Renal pelvis (tissue), 4 donors: ENCODE results near the gene CAPSL. TPM values are rescaled to one million over a fixed set of nuclear protein-coding genes. Genes with fewer than 3 reads are reported as not detected.
"Not testable (repeated sequence)": the region's sequence is repeated elsewhere in the genome, so short reads cannot be mapped to it uniquely, and the experiment has no call there.

Source experiments
- DNase-seq: peaks from one replicate; pipeline ENCODE4 v3.0.0-alpha.2; 2013
- polyA plus RNA-seq, 3 donors: library from polyadenylated mRNA; unstranded; fragments of 120-200 nt; gene quantifications; one replicate each; pipeline ENCODE4 v1.2.1, GENCODE V29; 2013; ENCODE audit not compliant: insufficient read length in 3 of 3

CAPSL gene
- polyA plus RNA-seq, 3 donors = 4.2 to 6.9 (median 5.6) TPM

DNA sequence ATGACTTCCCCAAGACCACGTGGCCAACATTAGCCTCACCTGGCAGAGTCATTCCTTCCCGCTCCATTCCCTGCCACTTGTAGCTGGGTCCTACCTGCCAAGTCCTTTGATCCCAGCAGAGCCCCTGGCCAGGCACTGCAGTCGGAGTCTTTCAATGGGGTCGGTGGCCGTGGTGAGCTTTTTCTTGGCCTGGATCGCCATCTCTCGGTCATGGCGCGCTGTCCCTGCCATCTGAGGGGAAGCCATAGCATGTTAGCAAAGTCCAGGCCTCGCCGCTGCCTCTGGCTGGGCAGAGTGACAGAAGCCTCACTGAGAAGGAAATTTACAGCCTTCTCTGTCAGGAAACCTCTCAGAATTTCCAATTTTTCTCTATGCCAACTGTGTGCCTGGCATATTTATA, 17.5 kb downstream of the CAPSL start:
- DNase-seq = no peak

DNA sequence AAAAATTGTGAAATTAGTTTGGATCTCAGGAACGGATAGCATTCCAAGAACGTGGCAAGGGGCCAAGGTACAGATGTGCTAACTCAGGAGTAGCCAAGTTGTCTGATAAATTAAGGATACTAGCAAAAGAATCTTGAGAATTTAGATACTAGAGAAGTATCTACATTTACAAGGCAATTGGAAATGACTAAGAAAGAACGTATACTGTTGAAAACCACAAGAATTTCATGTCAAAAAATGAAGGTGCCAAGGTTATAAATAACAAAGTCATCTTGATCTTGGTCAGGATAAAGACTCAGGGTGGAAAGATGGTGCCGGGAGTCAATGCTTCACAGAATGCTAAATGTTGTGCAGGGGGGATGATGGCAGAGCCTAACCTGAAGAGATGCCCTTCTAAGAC, 19.2 kb downstream of the CAPSL start:
- DNase-seq = no peak

DNA sequence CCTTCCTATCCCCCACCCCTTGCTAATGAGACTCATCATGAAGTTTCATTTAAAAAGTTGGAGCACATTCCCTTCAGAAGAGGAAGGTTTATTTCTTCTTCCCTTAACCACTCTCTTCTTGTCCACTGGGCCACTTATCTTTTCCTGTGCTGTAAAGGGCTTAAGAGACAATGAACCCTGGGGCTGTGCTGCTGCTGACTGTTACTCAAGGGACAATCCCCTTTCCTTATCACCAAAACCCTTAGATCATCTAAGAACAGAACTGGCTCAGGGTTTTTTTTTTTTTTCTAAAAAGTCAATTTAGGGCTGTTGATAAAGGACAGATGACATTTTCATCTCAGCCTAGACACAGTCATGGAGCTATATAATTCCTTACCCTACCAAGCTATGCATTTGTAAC, 29.6 kb downstream of the CAPSL start:
- no peak for DNase-seq

DNA sequence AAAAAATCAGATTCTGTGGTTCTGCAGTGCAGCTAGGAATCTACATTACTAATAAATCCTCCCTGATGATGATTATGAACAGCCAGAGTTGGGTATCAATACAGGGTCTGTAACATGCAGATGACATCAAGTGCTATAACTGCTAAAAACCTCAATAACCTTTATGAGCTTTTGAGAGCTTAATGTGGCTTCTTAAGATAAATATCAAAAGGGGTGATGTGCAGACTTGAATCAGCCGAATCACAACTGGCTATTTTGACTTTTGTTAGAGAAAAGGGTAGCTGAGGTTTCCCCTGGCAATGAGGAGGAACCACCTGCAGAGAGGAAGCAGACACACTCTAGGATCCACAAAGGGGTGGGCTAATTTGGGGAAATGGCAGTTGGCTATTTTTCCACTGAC, 30.2 kb downstream of the CAPSL start:
- DNase-seq = no peak

DNA sequence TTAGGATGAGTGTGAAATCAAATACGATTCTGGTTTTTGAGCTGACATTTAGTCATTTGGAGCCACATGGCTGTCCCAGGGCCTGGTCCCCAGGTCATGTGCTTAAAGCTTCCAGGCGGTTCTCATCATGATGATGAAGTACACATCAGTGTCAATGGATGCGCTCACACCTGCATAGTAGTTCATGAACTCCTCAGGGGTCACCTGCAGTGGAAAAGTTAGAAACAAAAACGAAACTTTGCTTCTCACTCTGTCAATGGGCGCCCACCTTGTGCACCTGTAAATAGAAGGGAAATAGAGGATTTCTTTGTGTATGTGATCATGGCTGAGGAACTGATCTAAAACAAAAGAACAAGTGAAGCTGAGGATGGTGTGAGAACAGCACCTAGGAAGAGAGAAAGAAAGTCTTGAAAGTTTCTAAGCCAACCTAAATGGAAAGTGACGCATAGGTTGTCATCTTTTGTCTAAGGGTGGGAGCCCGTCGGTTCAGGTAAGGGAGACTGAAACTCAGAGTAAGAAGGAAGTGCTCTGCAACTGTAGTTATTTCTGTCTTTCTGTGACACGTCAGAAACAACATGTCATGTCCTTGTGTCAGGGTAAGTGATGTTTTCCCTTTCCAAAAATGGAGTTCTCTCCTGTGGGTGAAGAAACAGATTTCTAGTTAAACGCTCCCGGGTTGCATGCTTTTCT, 33.8 kb downstream of the CAPSL start:
- DNase-seq = no peak

DNA sequence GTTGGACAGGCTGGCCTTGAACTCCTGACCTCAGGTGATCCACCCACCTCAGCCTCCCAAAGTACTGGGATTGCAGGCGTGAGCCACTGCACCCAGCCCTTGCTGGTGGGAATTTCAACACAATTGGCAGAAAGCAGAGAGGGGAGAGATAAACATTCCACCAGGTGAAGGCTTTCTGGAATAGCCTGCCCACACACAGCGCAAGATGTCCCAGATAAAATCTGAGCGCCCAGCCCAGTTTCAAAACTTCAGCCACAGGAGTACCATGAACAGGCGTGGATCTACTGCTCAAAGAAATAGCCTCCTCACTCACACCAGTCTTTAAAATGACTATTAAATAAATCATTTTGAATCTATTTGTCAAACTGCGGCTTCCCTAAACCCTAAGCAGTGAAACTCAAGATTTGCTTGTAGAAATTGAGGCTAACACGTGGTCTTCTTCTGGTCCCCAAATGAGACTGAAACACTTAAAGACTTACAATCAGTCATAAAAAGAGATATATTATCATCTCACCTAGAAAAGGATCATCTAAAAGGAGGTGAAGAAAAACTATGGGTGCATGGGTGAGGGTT, 34.7 kb downstream of the CAPSL start:
- DNase-seq = no peak

DNA sequence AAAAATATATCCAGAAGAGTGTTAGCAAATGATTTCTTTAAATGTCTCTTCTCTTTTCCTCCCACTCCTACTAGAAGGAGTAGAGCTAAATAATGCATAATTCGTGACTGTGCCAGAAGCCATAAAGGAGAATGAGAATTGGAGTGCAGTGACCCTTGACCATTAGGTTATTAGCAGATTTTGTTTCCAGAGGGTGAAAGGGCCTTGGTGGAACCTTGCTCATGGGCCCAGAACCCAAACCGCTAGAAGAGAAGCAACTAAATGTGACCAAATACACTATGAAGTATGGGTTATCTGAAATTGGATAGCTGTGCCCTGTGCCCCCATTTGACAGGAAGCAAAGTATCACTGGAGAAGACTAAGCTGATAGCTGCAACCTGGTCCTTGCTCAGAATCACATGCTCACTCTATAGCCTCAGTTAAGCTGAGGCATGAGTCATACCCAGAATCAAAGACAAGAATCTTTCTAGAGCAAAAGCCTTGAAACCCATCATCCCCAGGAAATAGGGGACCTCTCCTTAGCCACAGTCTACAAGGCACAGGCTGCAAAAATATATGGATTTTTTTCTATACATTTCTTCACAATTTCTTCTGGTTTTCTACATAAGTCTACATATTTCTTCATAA, 36.3 kb downstream of the CAPSL start:
- DNase-seq = no peak

DNA sequence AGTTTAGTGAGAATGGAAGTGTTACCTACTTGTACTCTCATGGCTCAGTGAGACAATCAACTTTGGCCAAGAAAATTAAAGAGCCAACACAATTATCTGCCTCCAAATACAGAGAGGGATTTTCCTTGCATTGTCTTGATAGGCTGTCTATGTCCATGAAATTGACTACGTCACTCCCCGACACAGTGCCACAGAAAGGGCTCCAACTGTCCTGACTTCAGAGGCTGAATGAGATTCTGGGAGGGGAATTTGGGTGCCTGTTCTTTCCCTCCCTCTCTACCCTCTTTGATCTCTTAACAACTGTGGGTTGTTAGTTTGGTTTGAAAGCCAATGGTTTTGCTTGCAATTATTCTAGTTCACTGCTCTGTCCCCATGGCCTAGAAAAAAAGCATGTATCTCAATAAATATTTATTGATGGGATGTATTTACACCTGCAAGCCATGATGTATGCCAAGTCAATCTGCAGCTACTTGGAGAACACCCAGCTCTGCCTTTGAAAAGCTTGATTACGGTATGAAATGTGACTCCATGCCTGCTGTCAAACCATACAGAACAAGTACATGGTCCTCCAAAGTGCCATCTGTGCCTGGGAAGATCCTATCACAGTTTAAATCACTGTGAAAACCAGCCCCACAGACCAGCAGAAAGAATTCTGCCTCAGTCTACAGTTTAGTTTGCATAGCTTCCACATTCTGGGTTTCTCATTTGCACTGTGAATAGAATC, 37.3 kb downstream of the CAPSL start:
- DNase-seq = no peak

DNA sequence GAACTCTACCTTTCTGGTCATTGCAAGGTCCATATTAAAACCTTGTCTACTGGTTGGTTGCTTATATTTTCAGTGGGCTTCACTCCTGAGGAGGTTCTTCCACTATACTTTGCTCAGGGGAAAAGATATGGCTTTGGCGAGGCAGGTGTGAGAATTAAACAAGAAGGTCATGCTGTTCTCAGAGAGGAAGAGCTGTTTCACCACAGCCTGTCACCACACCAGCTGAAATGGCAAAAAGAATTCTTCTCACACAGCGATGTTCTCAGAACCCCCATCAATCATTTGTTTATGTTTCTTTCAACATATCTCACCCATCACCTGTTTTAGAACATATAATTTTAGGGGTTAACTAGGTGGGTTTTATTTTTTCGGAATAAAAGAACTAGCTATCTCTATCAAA, 38.6 kb downstream of the CAPSL start:
- DNase-seq = no peak

DNA sequence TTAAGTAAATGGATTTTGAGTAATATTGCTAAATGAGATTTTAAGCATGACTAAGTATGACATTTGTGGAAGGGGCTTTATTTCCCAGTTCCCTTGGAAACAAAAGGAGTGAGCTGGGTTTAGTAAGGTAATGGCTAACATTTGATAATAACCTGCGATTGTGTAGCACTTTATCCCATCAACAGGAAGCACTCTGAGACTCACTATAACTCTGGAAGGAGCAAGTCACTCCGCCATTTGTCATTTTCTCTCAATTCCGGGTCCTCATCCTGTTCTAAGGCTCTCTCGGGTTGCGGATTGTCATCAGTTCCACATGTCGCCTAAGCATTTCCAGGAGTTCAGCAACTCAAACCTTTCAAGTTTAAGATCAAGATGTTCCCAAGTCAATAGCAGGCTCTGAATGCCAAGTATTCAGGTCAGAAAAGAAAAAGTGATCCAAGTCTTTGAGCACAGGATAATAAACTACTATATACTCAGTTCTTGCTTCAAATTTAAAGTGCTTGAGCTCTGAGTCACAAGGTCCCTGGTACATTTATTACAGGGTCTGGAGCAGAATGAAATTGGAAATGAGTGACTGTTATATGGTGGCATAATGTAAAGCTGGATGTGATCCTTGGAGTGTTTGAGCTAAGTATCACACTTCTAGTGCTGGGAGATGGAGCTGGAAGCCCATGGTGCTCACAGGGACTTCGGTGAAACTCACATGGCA, 39.3 kb downstream of the CAPSL start:
- no peak for DNase-seq

DNA sequence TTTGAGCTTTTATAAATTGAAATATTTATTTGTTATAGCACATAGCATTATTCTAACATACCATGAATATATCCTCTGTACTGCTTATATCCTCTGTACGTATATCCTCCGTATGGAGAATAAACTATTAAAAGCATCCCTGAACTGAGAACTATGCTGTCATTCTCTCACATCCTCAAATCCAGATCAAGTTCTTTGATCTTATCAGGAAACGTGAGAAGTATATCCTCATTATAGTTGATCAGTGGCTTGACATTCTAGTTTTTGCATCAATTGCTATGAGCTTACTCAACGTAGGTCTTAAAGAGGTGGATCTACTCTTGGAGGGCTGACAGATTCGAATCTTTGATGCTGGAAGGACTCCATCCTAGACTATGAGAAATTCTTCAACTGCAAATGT, 44.3 kb downstream of the CAPSL start:
- DNase-seq = no peak

DNA sequence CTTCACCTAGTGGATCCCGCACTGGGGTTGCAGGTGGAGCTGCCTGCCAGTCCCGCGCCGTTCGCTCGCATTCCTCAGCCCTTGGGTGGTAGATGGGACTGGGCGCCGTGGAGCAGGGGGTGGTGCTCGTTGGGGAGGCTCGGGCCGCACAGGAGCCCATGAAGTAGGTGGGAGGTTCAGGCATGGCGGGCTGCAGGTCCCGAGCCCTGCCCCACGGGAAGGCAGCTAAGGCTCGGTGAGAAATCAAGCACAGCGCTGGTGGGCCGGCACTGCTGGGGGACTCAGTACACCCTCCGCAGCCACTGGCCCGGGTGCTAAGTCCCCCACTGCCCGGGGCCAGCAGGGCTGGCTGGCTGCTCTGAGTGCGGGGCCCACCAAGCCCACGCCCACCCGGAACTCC, 45.6 kb downstream of the CAPSL start:
- DNase-seq = not testable (repeated sequence)

DNA sequence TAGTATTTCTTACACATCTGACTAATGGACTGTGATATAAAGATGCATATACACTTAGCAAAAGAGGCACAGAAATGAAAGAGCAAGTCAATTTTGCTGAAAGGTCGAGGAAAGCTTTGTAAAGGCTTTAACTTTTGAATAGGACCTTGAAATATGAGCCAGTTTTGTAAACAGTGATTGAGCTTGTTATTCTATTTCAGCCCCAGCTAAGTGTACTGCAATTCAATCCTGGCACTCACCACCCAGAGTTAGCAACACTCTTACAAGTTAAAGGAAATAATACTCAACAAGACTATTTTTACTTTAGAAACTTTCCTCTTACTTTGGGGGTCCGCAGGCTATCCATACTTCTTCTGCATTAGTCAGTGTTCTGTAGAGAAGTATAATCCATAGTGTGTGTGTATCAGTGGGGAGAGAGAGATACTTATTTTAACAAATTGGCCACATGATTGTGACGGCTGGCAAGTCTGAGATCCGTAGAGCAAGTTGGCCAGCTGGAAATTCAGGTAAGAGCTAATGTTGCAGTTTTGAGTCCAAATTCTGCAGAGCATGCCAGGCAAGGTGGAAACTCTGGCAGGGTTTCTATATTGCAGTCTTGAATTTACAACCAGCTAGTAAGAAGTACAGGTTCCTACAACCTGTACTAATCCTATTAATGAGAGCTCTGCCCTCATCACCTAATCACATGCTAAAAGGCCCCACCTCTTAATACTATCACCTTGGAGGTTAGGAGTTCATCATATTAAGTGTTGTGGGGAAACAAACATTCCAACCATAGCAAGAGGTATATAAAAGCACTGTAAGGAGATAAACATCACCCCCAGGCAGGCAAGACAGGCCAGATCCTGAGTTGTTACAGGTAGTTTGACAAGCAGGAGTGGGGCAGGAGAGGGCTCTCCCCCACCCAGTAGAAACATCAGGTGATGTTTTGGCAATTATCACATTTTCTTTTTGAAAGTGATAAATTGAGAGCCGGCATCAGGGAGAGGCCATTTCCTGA, 48.1 kb downstream of the CAPSL start:
- no peak for DNase-seq

DNA sequence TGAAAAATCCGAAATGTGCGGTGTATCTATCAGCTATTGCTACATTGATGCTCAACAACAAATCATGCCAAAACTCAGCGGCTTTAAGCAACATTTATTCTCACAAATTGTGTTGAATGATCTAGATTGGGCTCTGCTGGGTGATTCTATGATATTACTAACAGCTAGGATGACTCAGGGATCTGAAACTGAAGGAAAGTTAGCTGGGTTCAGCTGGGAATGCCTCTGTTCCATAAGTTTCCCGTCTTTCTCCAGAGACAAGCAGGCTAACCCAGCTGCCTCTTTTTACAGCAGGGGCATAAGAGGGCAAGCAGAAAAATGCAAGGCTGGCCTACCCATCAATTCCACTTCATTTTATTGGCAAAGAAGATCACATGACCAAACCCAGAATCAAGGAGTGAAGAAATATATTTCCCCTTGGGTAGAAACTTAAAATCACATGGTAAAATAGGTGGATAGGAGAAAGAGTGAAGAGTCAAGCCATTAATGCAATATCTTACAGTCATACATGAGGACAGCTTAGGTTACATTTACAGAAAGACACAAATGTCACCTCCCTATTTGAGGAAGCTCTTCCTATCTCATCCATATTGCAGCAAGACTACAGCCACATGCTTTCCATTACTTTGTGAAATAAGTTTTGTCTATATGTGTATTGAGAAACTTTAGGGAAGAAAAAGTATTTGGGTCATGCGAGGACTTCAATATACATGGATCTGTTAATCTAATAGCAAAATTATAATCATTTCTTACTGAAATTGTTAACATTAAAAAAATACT, 50.9 kb downstream of the CAPSL start:
- no peak for DNase-seq

DNA sequence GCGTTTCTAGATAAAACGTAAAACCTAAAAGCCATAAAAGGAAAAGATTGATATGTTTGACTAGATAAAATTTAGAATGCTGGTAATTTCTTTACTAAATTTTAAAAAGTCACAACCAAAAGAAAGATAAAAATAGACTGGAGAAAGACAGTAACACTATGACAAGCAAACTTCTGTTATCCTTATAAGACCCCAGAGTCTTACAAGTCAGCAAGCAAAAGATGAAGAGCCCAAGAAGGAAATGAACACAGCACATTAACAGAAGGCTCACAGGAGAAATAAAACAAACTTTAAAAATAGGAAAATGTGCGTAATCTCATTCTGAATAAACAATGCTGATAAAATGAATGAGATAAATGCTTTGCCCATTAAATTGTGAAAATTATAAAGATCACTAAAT, 52.0 kb downstream of the CAPSL start:
- DNase-seq = no peak

DNA sequence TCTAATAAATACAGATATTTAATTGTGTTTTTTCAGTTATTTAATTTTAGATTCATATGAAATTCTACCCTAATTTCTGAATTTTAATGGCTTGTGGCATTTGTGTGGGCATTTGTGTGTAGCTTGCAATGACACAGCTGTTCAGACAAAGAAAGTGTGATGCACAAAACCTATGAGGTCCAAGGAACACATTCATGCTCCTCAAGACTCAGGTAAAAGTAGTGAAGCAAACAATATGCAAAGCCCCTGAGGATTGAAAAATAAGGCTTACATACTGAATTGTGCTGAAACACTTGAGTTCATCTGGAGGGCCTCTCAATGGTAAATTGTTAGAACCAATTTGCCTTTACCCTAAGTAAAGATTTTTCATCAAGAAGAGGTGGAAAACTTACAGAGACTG, 53.6 kb downstream of the CAPSL start:
- DNase-seq = no peak

DNA sequence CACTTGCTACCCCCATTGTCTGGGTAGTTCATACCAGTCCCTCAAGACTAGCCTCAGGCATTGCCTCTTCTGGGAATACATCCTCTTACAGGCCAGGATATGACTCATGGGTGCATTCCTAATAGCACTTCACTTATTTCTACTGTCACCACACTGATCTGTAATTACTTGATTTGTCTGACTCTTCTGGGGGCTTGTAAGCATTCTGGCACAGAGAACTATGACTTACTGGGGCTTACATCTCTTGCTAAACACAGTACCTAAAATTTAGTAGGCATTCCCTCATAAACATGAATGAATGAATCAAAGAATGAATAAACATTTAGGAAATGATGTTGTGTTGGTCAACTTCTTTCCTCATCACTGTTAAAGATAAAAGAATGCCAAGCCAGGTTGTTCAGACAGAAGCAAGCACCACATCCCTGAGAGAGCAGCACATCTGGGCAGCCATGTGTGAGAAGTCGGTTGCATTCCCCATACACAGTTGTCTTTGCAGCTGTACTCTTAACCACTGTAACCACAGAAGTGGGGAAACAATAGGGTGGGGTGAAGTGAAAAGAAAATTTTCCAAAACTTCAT, 54.1 kb downstream of the CAPSL start:
- no peak for DNase-seq

DNA sequence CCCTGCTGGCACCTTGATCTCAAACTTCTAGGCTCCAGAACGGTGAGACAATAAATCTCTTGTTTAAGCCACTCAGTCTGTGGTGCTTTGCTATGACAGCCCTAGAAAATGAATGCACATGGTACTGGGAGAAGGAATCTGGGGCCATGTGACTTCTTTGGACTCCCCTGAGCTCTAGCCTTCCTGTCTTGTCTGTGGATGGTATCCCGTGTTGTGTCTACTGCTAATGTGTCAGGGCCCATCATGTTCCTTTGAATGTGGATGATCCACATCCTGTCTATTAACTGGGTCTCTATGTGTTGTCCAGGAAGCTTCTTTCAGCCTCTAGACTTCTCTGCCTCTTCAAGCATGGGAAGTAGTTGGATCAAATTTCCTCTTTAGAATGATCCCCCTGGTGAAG, 56.7 kb downstream of the CAPSL start:
- no peak for DNase-seq

DNA sequence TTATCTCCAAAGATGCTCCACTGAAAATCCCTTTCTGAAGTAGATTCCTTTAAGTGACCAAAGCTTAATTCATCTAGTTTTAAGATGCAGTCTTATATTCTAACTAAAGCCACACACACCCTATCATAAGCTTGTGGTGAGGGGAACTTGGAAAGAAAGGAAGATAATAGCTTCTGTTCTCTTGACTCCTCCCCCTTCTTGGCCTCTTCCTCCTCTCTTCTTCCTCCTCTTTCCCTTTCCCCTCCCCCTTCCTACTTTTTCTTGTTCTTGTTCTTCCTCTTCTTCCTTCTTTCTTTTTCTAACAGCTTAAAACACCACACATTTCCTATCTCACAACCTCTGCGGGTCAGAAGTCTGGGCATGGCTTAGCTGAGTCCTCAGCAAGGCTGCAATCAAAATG, 58.3 kb downstream of the CAPSL start:
- DNase-seq = no peak

DNA sequence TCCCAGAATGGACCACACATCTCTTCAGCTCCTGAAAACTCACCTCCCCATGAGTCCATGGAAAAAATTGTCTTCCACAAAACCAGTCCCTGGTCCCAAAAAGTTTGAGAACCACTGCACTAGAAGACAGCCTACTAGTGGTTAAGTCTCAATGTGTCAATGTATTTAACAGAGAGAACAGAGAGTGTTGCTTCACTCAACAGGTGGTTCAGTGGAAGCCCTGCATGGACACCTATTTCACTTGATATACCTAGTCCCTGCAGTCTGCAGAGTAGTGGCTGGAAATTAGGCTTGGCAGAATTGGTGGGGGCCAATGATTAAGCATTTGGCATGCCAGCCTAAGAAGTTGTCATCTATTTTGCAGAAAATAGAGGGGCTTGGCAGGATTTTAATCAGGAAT, 58.8 kb downstream of the CAPSL start:
- DNase-seq = no peak
